CD14-positive monocyte (primary cell): Measurements from ENCODE around the gene PRKN. TPM values are rescaled to one million over a fixed set of nuclear protein-coding genes. Genes with fewer than 3 reads are reported as not detected.

ENCODE experiments used
- DNase-seq, 3 donors: peaks; one replicate each; pipeline ENCODE4 v3.0.0-alpha.2; 2011 to 2022
- H2AFZ ChIP-seq: 2 replicates; pipeline ENCODE4 v1.6.0; 2012; ENCODE audit warnings: mild to moderate bottlenecking, low read depth, low read length, inconsistent platforms; ENCODE audit not compliant: insufficient read depth, poor library complexity, severe bottlenecking
- H3K27ac ChIP-seq, 2 donors: 1 replicate in 1 of 2; 2 replicates in 1 of 2; pipeline ENCODE4 v1.5.1; 2012 to 2013; ENCODE audit warnings: low read length in 2 of 2, control low read depth in 1 of 2, inconsistent platforms in 1 of 2, low read depth in 1 of 2, mild to moderate bottlenecking in 1 of 2
- H3K27me3 ChIP-seq, 2 donors: one replicate each; pipeline versions ENCODE4 v1.6.0 to v1.6.1; 2011 to 2013; ENCODE audit warnings: low read length in 2 of 2; ENCODE audit not compliant: control insufficient read depth in 2 of 2, insufficient read depth in 2 of 2
- H3K36me3 ChIP-seq, 2 donors: replicated peaks in 1 of 2; 1 replicate in 1 of 2; 2 replicates in 1 of 2; pipeline versions ENCODE4 v1.5.1 to v1.6.1; 2012 to 2013; ENCODE audit warnings: low read length in 2 of 2, control low read depth in 1 of 2, inconsistent platforms in 1 of 2, mild to moderate bottlenecking in 1 of 2; ENCODE audit not compliant: insufficient read depth in 2 of 2, control insufficient read depth in 1 of 2
- H3K4me1 ChIP-seq, 2 donors: 1 replicate in 1 of 2; 2 replicates in 1 of 2; pipeline versions ENCODE4 v1.5.1 to v1.6.1; 2012 to 2013; ENCODE audit warnings: low read length in 2 of 2, control low read depth in 1 of 2, inconsistent platforms in 1 of 2, mild to moderate bottlenecking in 1 of 2, moderate library complexity in 1 of 2; ENCODE audit not compliant: insufficient read depth in 2 of 2, control insufficient read depth in 1 of 2
- H3K4me2 ChIP-seq: replicated peaks from 2 replicates; pipeline ENCODE3; 2012; ENCODE audit warnings: low read length, moderate library complexity, mild to moderate bottlenecking; ENCODE audit not compliant: poor library complexity, severe bottlenecking; ENCODE audit errors: extremely low read depth
- H3K4me3 ChIP-seq, 3 experiments: fragments of 200-600 bp in 1 of 3; sonication (generic) in 1 of 3; replicated peaks in 1 of 3; 1 replicate in 2 of 3; 2 replicates in 1 of 3; pipeline ENCODE4 v1.5.1; 2011 to 2013; ENCODE audit warnings: low read length in 3 of 3, mild to moderate bottlenecking in 3 of 3, control low read depth in 2 of 3, low read depth in 2 of 3, inconsistent platforms in 1 of 3, moderate library complexity in 1 of 3
- H3K79me2 ChIP-seq: 2 replicates; pipeline ENCODE4 v1.6.0; 2012; ENCODE audit warnings: mild to moderate bottlenecking, control low read depth, inconsistent platforms, low read length, moderate library complexity; ENCODE audit not compliant: insufficient read depth
- H3K9ac ChIP-seq: 2 replicates; pipeline ENCODE4 v1.6.0; 2017; ENCODE audit warnings: low read length, mild to moderate bottlenecking; ENCODE audit not compliant: insufficient read depth, poor library complexity, severe bottlenecking
- H3K9me3 ChIP-seq, 2 donors: replicated peaks in 1 of 2; 1 replicate in 1 of 2; 2 replicates in 1 of 2; pipeline versions ENCODE4 v1.5.1 to v1.6.1; 2012 to 2013; ENCODE audit warnings: low read length in 2 of 2, control low read depth in 1 of 2; ENCODE audit not compliant: control insufficient read depth in 1 of 2, insufficient read depth in 1 of 2
- H4K20me1 ChIP-seq: 2 replicates; pipeline ENCODE4 v1.6.0; 2012; ENCODE audit warnings: mild to moderate bottlenecking, low read length, control low read depth, moderate library complexity; ENCODE audit not compliant: insufficient read depth
- H3K27ac Mint-ChIP-seq, 7 donors: one replicate each; pipeline ENCODE4 v1.8.0; 2020; ENCODE audit warnings: mild to moderate bottlenecking in 7 of 7, mixed read lengths in 7 of 7, moderate library complexity in 6 of 7, inconsistent platforms in 2 of 7
- H3K27me3 Mint-ChIP-seq, 3 donors: one replicate each; pipeline ENCODE4 v1.8.0; 2021 to 2022; ENCODE audit warnings: low read depth in 3 of 3, mild to moderate bottlenecking in 3 of 3, mixed read lengths in 3 of 3, moderate library complexity in 3 of 3, inconsistent platforms in 1 of 3
- H3K36me3 Mint-ChIP-seq, 2 donors: one replicate each; pipeline ENCODE4 v1.8.0; 2020; ENCODE audit warnings: mixed read lengths in 2 of 2, inconsistent platforms in 1 of 2, mild to moderate bottlenecking in 1 of 2
- H3K4me1 Mint-ChIP-seq: one replicate; pipeline ENCODE4 v1.8.0; 2020; ENCODE audit warnings: mild to moderate bottlenecking, mixed read lengths
- H3K4me3 Mint-ChIP-seq, 2 donors: one replicate each; pipeline ENCODE4 v1.8.0; 2020; ENCODE audit warnings: mild to moderate bottlenecking in 2 of 2, mixed read lengths in 2 of 2, moderate library complexity in 1 of 2
- H3K9me3 Mint-ChIP-seq, 7 donors: one replicate each; pipeline ENCODE4 v1.8.0; 2020 to 2022; ENCODE audit warnings: mixed read lengths in 7 of 7, mild to moderate bottlenecking in 6 of 7, moderate library complexity in 6 of 7, inconsistent platforms in 2 of 7
- WGBS: methylation state at CpG from one replicate; pipeline ENCODE4 v1.1.5; 2013; ENCODE audit warnings: missing lambda C conversion rate; ENCODE audit not compliant: insufficient coverage; 5-methylcytosine and 5-hydroxymethylcytosine counted together
- intact Hi-C, 2 donors: fragments of 100-400 bp; cut with micrococcal nuclease; formaldehyde crosslinking; loops; one replicate each; pipeline versions ENCODE4 v1.15.0 to v1.15.1; 2023
- polyA plus RNA-seq, 3 donors: library from polyadenylated mRNA; depleted of rRNA in 1 of 3; unstranded in 2 of 3; stranded (reverse) in 1 of 3; fragments of 300-500 nt in 2 of 3; fragments of >200 nt in 1 of 3; fragmentation: Illumina TruSeq in 2 of 3; gene quantifications; 1 replicate in 2 of 3; 2 replicates in 1 of 3; pipeline ENCODE4 v1.2.3, GENCODE V29; 2012 to 2021
- TF ChIP-seq, protein P1 (sequence below): fragments of 200-600 bp; IDR thresholded peaks from one replicate; pipeline ENCODE4 v1.8.0; 2022; ENCODE audit warnings: antibody characterized with exemption, mild to moderate bottlenecking

Gene PRKN
- polyA plus RNA-seq, 3 donors, result 0.19 to 0.21 TPM; not detected in 1

DNA sequence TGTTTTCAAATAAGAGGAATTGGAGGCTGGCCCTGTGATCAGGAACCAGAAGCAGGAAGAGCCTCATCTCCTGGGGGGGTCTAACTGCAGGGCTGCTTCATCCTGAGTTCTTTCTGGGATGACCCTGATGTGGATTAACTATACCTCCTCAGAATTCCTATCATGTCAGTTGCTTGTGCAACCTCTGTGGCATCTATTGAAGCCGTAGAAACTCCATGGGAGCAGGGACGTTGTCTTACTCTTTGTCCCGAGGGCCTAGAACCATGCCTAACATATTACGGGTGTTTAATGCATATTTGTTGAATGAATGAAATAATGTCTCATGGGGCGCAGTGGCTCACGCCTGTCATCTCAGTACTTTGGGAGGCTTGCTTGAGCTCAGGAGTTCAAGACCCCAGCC is 1343.6 kb downstream of the PRKN start:
- Mint-ChIP-seq H3K36me3 (no peaks in the 10 kb centered on the region), H3K27ac (no peak overlapping the region), H3K9me3 (peaks cover 7 to 20% (median 17%) of the 10 kb centered on the region in 7 donors), H3K27me3 (peaks cover 2 to 9% (median 4%) of the 10 kb centered on the region in 3 donors), H3K4me3 (no peak overlapping the region), H3K4me1 (no peaks in the 10 kb centered on the region)
- H2AFZ ChIP-seq, result no peak overlapping the region
- no peaks in the 10 kb centered on the region for H3K79me2 ChIP-seq
- no peak for DNase-seq
- WGBS, result 100% methylated on average over 3 of the region's 6 CpGs
- peaks cover 13 to 14% of the 10 kb centered on the region in 2 donors for H3K9me3 ChIP-seq
- no peaks in the 10 kb centered on the region for H3K36me3 ChIP-seq
- TF ChIP-seq, protein P1, sequence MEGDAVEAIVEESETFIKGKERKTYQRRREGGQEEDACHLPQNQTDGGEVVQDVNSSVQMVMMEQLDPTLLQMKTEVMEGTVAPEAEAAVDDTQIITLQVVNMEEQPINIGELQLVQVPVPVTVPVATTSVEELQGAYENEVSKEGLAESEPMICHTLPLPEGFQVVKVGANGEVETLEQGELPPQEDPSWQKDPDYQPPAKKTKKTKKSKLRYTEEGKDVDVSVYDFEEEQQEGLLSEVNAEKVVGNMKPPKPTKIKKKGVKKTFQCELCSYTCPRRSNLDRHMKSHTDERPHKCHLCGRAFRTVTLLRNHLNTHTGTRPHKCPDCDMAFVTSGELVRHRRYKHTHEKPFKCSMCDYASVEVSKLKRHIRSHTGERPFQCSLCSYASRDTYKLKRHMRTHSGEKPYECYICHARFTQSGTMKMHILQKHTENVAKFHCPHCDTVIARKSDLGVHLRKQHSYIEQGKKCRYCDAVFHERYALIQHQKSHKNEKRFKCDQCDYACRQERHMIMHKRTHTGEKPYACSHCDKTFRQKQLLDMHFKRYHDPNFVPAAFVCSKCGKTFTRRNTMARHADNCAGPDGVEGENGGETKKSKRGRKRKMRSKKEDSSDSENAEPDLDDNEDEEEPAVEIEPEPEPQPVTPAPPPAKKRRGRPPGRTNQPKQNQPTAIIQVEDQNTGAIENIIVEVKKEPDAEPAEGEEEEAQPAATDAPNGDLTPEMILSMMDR, result no peak
- no peaks in the 10 kb centered on the region for H3K27me3 ChIP-seq
- no peak overlapping the region for H3K4me3 ChIP-seq
- H3K4me1 ChIP-seq, result no peaks in the 10 kb centered on the region
- no peak overlapping the region for H3K27ac ChIP-seq
- H4K20me1 ChIP-seq, result no peaks in the 10 kb centered on the region
- intact Hi-C loops, result no loop called here
- no peak overlapping the region for H3K9ac ChIP-seq
- no peak overlapping the region for H3K4me2 ChIP-seq

DNA sequence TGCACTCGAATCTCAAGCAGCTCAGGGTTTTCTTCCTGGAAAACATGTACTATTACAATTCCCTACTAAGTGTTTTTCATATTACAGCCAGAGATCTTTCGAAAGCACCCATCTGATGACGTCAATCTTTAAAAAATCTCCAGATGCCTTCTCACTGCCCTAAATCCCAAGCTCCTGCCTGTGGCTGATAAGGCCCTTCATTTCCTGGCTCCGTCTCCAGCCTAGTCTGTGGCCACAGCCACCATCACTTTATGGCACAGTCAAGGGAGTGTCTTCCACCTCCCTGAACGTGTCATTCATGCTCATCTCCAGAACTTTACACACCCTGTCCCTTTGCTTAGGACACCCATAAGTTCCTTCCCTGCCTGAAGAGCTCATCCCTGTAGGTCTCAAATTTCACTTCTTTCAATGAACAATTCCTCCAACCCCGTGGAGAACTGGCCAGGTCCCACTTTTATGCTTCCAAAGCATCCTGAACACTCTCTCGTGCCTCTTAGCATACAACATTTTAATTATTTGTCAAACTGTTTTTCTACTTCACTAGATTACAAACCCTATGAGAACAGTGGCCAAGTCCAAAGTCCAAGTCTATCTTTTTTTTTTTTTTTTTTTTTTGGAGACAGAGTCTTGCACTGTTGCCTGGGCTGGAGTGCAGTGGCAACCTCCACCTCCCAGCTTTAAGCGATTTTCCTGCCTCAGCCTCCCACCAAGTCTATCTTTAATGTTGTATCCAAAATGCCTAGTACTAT is 1347.6 kb downstream of the PRKN start:
- H3K9me3 ChIP-seq, result no peaks in the 10 kb centered on the region
- Mint-ChIP-seq H3K4me1 (peaks cover 17% of the 10 kb centered on the region), H3K4me3 (no peak overlapping the region), H3K27ac (no peak overlapping the region), H3K36me3 (no peaks in the 10 kb centered on the region), H3K9me3 (peaks cover 0 to 3% (median 0%) of the 10 kb centered on the region in 7 donors), H3K27me3 (peaks cover 7% of the 10 kb centered on the region in 3 donors)
- TF ChIP-seq, protein P1, result no peak
- WGBS, result 56% methylated on average over 7 of the region's 8 CpGs
- peaks cover 14 to 17% of the 10 kb centered on the region in 2 donors for H3K4me1 ChIP-seq
- H3K27ac ChIP-seq, result no peak overlapping the region
- no peaks in the 10 kb centered on the region for H3K79me2 ChIP-seq
- no peak for DNase-seq
- no peak overlapping the region for H2AFZ ChIP-seq
- intact Hi-C loops, result loop anchor here in 1 of 2 donors (5.0 kb wide), 1 partner anchor 388 kb away; the partner anchor contains the start of gene MAP3K4
- H3K9ac ChIP-seq, result no peak overlapping the region
- H3K4me3 ChIP-seq, result no peak overlapping the region
- H3K36me3 ChIP-seq, result no peaks in the 10 kb centered on the region
- H3K27me3 ChIP-seq, result no peaks in the 10 kb centered on the region
- no peak overlapping the region for H3K4me2 ChIP-seq
- H4K20me1 ChIP-seq, result no peaks in the 10 kb centered on the region
